H7 (cell line): ENCODE results near the gene AMDHD2. TPM values are rescaled to one million over a fixed set of nuclear protein-coding genes. Genes with fewer than 3 reads are reported as not detected.
A peak's percentile ranks its signal among the peaks of the same experiment; 100 is the strongest.
"Not testable (repeated sequence)": the region's sequence is repeated elsewhere in the genome, so short reads cannot be mapped to it uniquely, and the experiment has no call there.

Source experiments
- DNase-seq: peaks from one replicate; pipeline ENCODE4 v3.0.0; 2012
- H3K27me3 ChIP-seq: 2 replicates; pipeline ENCODE4 v1.6.0; 2011; ENCODE audit warnings: mild to moderate bottlenecking, low read length; ENCODE audit not compliant: control insufficient read depth, insufficient read depth
- H3K36me3 ChIP-seq: replicated peaks from 2 replicates; pipeline ENCODE4 v1.5.1; 2011; ENCODE audit warnings: low read length; ENCODE audit not compliant: control insufficient read depth, insufficient read depth
- H3K4me3 ChIP-seq: 2 replicates; pipeline ENCODE4 v1.5.1; 2011; ENCODE audit warnings: low read depth, mild to moderate bottlenecking, control low read depth, low read length, moderate library complexity; ENCODE audit not compliant: insufficient read depth
- total RNA-seq: library from RNA; depleted of rRNA; stranded (reverse); fragments of >200 nt; shearing (Covaris generic); gene quantifications from 2 replicates; pipeline ENCODE4 v1.2.3, GENCODE V29; 2014

The AMDHD2 gene
- total RNA-seq, 1 experiment from 2014 or later = 50.5 TPM

DNA sequence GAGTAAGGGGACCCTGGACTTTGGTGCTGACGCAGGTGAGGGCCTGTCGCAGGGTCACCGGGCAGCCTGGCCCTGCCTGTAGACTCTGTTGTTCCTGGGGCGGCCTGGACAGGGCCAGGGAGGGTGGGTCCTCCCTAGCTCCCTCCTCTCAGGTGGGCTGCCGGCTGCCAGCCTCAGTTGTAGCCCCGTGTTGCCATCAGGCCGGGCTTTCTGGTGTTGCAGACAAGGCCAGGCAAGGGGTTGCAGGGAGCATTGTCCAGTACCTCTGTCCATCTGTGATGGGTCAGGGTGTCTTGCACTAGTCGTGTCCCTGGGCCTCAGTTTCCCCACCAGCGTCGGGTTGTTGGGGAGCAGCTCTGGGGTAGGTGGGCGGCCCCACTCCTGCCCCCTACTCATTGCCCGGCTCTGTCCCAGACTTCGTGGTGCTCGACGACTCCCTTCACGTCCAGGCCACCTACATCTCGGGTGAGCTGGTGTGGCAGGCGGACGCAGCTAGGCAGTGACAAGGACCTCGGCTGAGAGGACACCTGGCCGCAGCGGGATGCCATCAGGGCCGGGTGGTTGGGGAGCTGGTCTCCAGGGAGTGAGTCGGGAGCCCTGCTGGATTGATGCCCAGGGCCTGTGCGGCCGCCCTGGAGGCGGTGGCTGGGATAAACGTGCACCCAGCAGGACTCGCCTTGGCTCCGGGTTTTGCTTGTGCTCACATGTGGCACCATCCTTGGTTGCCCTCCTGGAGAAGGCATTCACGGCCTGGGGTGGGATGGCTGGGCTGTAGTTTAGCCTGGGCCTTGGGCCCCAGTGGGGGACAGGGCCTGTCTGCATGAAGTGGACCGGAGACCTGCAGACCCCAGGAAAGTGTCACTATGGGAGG lies 9.1 kb downstream of the AMDHD2 start:
- Histone ChIP-seq H3K4me3 (no peak overlapping the region), H3K27me3 (no peaks in the 10 kb centered on the region), H3K36me3 (peaks cover 6% of the 10 kb centered on the region)
- peak; percentile 80 for DNase-seq

DNA sequence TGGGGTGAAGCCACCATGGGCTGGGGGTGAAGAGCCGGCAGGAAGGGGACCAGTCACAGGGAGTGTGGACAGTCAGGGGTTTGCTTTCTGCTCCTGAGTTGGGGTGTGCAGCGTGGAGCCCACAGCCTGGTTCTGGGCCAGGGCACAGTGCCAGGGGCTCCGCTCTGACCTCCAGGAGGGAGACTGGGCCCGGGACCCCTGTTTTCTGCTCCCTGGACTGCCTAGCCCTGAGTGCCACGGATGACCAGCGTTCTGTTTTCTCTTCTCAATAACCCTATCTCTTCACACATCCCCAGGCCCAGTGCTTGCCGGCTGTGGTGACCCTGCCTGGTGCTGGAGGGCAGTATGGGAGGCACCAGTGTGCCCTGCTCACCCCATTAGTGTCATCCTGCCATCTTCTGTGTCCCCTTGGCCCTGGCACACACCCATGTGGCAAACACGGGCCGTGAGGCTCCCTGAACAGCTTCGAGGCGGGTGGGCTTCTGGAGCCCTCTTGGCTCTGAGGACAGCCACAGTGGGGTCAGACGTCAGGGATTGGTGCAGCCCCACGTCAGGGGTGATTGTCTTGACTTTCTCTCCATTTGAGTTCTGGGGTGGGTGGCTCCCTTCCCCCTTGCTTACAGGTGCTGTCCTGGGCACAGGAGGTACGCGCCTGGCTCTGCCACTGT lies 9.9 kb downstream of the AMDHD2 start:
- H3K36me3 ChIP-seq = peaks cover under 1% of the 10 kb centered on the region
- no peak overlapping the region for H3K4me3 ChIP-seq
- DNase-seq = no peak
- no peaks in the 10 kb centered on the region for H3K27me3 ChIP-seq

- Histone ChIP-seq H3K36me3 (no peaks in the 10 kb centered on the region; the same call in 1 of the 2 replicates), H3K4me3 (no peak overlapping the region), H3K27me3 (no peaks in the 10 kb centered on the region)
- DNase-seq = peak; percentile 87
These were observed 10.6 kb downstream of the AMDHD2 start for GRCh38 chr16:2530629-2531318.

- Histone ChIP-seq H3K4me3 (peak within 1 kb of the TSS; percentile 76), H3K36me3 (no peaks in the 10 kb centered on the region; the same call in 1 of the 2 replicates), H3K27me3 (no peaks in the 10 kb centered on the region)
- DNase-seq = peak; percentile 84
These were observed 11.2 kb downstream of the AMDHD2 start, which contains the start of gene CEMP1 for GRCh38 chr16:2531371-2531695. CEMP1 (minus strand) TSS chr16:2531408; CDS start chr16:2531073, 335 bp downstream.

DNA sequence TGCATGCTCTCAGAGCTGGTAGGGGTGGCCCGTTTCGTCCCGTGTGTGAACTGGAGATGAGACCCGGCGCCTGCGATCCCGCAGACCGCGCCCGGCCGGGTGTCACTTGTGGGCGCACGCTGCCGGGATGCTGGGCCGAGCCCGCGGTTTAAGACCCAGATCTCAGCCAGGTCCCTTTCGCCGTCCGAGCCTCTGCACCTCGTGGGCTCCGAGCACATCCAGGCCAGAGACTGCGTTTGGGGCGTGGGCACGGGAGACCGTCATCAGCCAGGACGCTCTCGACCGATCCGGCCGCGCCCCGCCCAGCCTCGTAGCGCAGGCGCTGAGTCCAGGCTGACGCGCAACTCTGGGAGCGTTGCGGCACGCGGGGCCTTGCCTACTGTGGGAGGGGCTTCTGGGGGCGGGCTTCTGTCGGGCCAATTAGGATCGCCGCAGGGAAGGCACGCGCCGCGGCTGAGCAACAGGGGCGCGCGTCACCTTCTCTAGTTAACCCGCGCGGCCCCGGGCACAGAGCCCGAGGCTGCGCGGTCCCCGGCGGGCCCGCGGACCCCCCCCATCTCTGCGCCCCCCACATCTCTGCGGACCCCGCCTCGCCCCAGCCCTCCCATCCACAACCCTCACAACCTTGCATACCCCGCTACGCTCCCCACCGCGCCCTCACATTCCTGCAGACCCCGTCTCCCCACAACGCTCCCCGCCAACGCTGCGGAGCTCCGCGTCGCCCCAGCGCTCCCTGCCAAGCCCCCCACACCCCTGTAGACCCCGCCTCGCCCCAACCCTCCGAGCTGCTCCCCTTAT lies 11.7 kb downstream of the AMDHD2 start:
- Histone ChIP-seq H3K36me3 (no peaks in the 10 kb centered on the region), H3K27me3 (no peaks in the 10 kb centered on the region), H3K4me3 (peak overlapping the region; percentile 76)
- peak; percentile 100 for DNase-seq

- H3K4me3 ChIP-seq = peak overlapping the region; percentile 76
- no peaks in the 10 kb centered on the region for H3K27me3 ChIP-seq
- H3K36me3 ChIP-seq = no peaks in the 10 kb centered on the region
- peak; percentile 91 for DNase-seq
These were observed 12.4 kb downstream of the AMDHD2 start for GRCh38 chr16:2532494-2533141.

DNA sequence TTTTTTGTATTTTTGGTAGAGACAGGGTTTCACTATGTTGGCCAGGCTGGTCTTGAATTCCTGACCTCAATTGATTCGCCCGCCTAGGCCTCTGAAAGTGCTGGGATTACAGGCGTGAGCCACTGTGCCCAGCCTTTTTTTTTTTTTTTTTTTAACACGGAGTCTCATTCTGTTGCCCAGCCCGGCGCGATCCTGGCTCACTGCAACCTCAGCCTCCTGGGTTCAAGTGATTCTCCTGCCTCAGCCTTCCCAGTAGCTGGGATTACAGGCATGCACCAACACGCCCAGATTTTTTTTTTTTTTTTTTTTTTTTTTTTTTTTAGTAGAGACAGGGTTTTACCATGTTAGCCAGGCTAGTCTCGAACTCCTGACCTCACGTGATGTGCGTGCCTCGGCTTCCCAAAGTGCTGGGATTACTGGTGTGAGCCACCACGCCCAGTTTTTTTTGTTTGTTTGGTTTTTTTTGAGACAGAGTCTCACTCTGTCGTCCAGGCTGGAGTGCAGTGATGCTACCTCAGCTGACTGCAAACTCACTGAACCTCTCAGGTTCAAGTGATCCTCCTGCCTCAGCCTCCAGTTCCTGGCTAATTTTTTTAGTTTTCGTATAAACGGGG lies 13.1 kb downstream of the AMDHD2 start:
- peak overlapping the region; percentile 76 for H3K4me3 ChIP-seq
- H3K36me3 ChIP-seq, DNase-seq, H3K27me3 ChIP-seq: not testable (repeated sequence)

GRCh38 chr16:2533912-2534311 lies 13.7 kb downstream of the AMDHD2 start:
- Histone ChIP-seq H3K27me3 (no peaks in the 10 kb centered on the region), H3K4me3 (no peak overlapping the region)
- DNase-seq = no peak

DNA sequence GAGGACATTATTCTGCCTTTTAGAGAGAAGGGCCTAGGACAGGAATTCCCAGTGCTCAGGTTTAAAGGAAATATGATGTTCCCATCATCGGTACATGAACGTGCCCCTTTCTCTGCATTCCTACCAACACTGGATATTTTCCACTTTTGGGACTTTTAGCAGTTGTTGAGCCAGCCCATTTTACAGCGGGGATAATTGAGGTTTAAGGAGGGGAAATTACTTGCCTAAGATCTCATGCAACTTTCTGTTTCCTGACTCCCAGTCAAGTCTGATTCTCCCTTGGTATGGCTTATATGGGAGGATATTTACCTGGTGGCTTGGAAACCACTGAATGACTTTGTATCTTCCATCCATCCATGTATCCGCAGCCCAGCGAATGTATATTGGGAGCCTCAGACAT lies 14.2 kb downstream of the AMDHD2 start:
- H3K36me3 ChIP-seq, H3K27me3 ChIP-seq, H3K4me3 ChIP-seq, DNase-seq: not testable (repeated sequence)

More at GRCh38 chr16:2533912-2534311, 13.7 kb downstream of the AMDHD2 start:
- H3K36me3 ChIP-seq = no peaks in the 10 kb centered on the region

- DNase-seq = no peak
- Histone ChIP-seq H3K36me3 (no peaks in the 10 kb centered on the region), H3K27me3 (no peaks in the 10 kb centered on the region), H3K4me3 (no peak overlapping the region)
These were observed 15.4 kb downstream of the AMDHD2 start for GRCh38 chr16:2535625-2536013.

GRCh38 chr16:2537451-2538379 lies 17.5 kb downstream of the AMDHD2 start, which contains the start of gene PDPK1:
PDPK1 (plus strand) TSS chr16:2538021; CDS start chr16:2538113, 92 bp downstream.
- peak; percentile 100 for DNase-seq
- H3K36me3 ChIP-seq = no peaks in the 10 kb centered on the region
- H3K4me3 ChIP-seq = peak within 1 kb of the TSS; percentile 62
- H3K27me3 ChIP-seq = no peaks in the 10 kb centered on the region

- not testable (repeated sequence) for H3K36me3 ChIP-seq, H3K4me3 ChIP-seq, H3K27me3 ChIP-seq, DNase-seq
These were observed 19.1 kb downstream of the AMDHD2 start for GRCh38 chr16:2539192-2539844.
